Activated CD4-positive, alpha-beta T cell treated with anti-CD3 and anti-CD28 coated beads for 36 hours (primary cell): Measurements from ENCODE around the gene SIDT2. TPM values are rescaled to one million over a fixed set of nuclear protein-coding genes. Genes with fewer than 3 reads are reported as not detected.

Experiments
- ATAC-seq: fragments of 200-7000 bp; cut with Tn5 transposase; one replicate; pipeline ENCODE4 v1.10.0; 2021; ENCODE audit warnings: mild to moderate bottlenecking, moderate library complexity
- CTCF ChIA-PET: fragments of 350-600 bp; sonication (Branson Sonifier 250); formaldehyde crosslinking; loops from one replicate; lab custom pipeline; 2021; ENCODE audit warnings: antibody characterized with exemption; lab: Charles Lee
- POLR2A ChIA-PET: fragments of 350-600 bp; sonication (Branson Sonifier 250); formaldehyde crosslinking; loops from one replicate; lab custom pipeline; 2021; ENCODE audit warnings: antibody characterized with exemption, inconsistent platforms; lab: Charles Lee
- DNase-seq: peaks from one replicate; pipeline ENCODE4 v3.0.0-alpha.2; 2020
- H3K27ac Mint-ChIP-seq: one replicate; pipeline ENCODE4 v1.8.0; 2021; ENCODE audit warnings: mixed read lengths
- H3K27me3 Mint-ChIP-seq: one replicate; pipeline ENCODE4 v1.8.0; 2021; ENCODE audit warnings: mixed read lengths
- H3K36me3 Mint-ChIP-seq: one replicate; pipeline ENCODE4 v1.8.0; 2021; ENCODE audit warnings: low read depth, mixed read lengths
- H3K4me1 Mint-ChIP-seq: one replicate; pipeline ENCODE4 v1.8.0; 2021; ENCODE audit warnings: mixed read lengths
- H3K4me3 Mint-ChIP-seq: one replicate; pipeline ENCODE4 v1.8.0; 2021; ENCODE audit warnings: mild to moderate bottlenecking, moderate library complexity, mixed read lengths
- H3K9me3 Mint-ChIP-seq: one replicate; pipeline ENCODE4 v1.8.0; 2021; ENCODE audit warnings: low read depth, mixed read lengths
- intact Hi-C, 2 experiments: fragments of 100-400 bp; cut with DNase I in 1 of 2; cut with micrococcal nuclease in 1 of 2; formaldehyde crosslinking; loops; one replicate each; pipeline versions ENCODE4 v1.14.2 to v1.15.1; 2022 to 2024; cut with DNase I, micrococcal nuclease
- total RNA-seq, 2 experiments: library from RNA; stranded (reverse); gene quantifications; one replicate each; pipeline ENCODE4 v1.2.3, GENCODE V29; 2021

SIDT2 gene
- total RNA-seq, 2 experiments from 2014 or later, result 21.5 to 23.7 TPM

GRCh38 chr11:117223741-117224689, 45.5 kb downstream of the SIDT2 start:
- H3K36me3 Mint-ChIP-seq, result peaks cover 68% of the 10 kb centered on the region

GRCh38 chr11:117225553-117226170, 47.1 kb downstream of the SIDT2 start:
- ATAC-seq (no peak), DNase-seq (no peak)
- Mint-ChIP-seq H3K4me1 (peaks cover 30% of the 10 kb centered on the region), H3K27ac (no peak overlapping the region), H3K36me3 (peaks cover 67% of the 10 kb centered on the region), H3K4me3 (no peak overlapping the region), H3K27me3 (no peaks in the 10 kb centered on the region), H3K9me3 (no peaks in the 10 kb centered on the region)
- POLR2A ChIA-PET, result interaction anchor here (1.0 kb wide), 1 partner anchor 30 kb away, joined by 3 read pairs; no protein-coding TSS in a partner anchor
- intact Hi-C loops, result loop anchor here (1.0 to 5.0 kb wide), 7 partner anchors 44 to 493 kb away; partner anchors contain the start of genes APOA5 (in 1 of the 2), PAFAH1B2 (in 1 of the 2) and ZPR1 (in 1 of the 2)
- CTCF ChIA-PET, result interaction anchor here (0.6 to 4.3 kb wide), 17 partner anchors 8 to 1958 kb away, joined by 3 to 64 read pairs (median 4); partner anchors contain the start of genes APOA5 and SIDT2

More at GRCh38 chr11:117223741-117224689, 45.5 kb downstream of the SIDT2 start:
- ChIA-PET CTCF (interaction anchor here (0.6 to 1.3 kb wide), 5 partner anchors 13 to 134 kb away, joined by 3 to 4 read pairs (median 3); no protein-coding TSS in a partner anchor), POLR2A (no interaction called here)
- Mint-ChIP-seq H3K4me3 (no peak overlapping the region), H3K9me3 (no peaks in the 10 kb centered on the region), H3K4me1 (peaks cover 17% of the 10 kb centered on the region), H3K27me3 (no peaks in the 10 kb centered on the region), H3K27ac (no peak overlapping the region)
- intact Hi-C loops, result no loop called here
- ATAC-seq, result no peak
- no peak for DNase-seq

- intact Hi-C loops, result loop anchor here (1.0 to 5.0 kb wide), 7 partner anchors 45 to 494 kb away; partner anchors contain the start of genes APOA5 (in 1 of the 2), PAFAH1B2 (in 1 of the 2) and ZPR1 (in 1 of the 2)
- H3K9me3 Mint-ChIP-seq, result no peaks in the 10 kb centered on the region
- H3K27ac Mint-ChIP-seq, result peak overlapping the region; percentile 25
- H3K36me3 Mint-ChIP-seq, result peaks cover 68% of the 10 kb centered on the region
- POLR2A ChIA-PET, result interaction anchor here (1.0 kb wide), 3 partner anchors 31 to 52 kb away, joined by 3 to 5 read pairs (median 3); partner anchors contain the start of gene SIDT2
- DNase-seq, result peak; percentile 59
- CTCF ChIA-PET, result interaction anchor here (0.6 to 4.3 kb wide), 42 partner anchors 8 to 489 kb away, joined by 3 to 64 read pairs (median 3); partner anchors contain the start of genes APOA5, SIDT2 and TAGLN
- H3K4me1 Mint-ChIP-seq, result peaks cover 30% of the 10 kb centered on the region
- no peaks in the 10 kb centered on the region for H3K27me3 Mint-ChIP-seq
- H3K4me3 Mint-ChIP-seq, result no peak overlapping the region
- peak; percentile 52 for ATAC-seq
Observed at GRCh38 chr11:117226388-117227385, 48.1 kb downstream of the SIDT2 start.

- peak overlapping the region; percentile 76 for H3K27ac Mint-ChIP-seq
- peaks cover 60% of the 10 kb centered on the region for H3K36me3 Mint-ChIP-seq
- H3K4me3 Mint-ChIP-seq, result no peak overlapping the region
- ChIA-PET POLR2A (no interaction called here), CTCF (interaction anchor here (0.9 to 4.3 kb wide), 6 partner anchors 8 to 485 kb away, joined by 3 to 64 read pairs (median 6); partner anchors contain the start of genes APOA5 and SIDT2)
- DNase-seq, result no peak
- H3K27me3 Mint-ChIP-seq, result no peaks in the 10 kb centered on the region
- intact Hi-C loops, result loop anchor here in 1 of 2 experiments (5.0 kb wide), 1 partner anchor 436 kb away; the partner anchor contains the start of gene APOA5
- ATAC-seq, result no peak
- H3K4me1 Mint-ChIP-seq, result peaks cover 30% of the 10 kb centered on the region
- H3K9me3 Mint-ChIP-seq, result no peaks in the 10 kb centered on the region
Observed at GRCh38 chr11:117228091-117228490, 49.5 kb downstream of the SIDT2 start.

GRCh38 chr11:117229411-117229810, 50.9 kb downstream of the SIDT2 start:
- H3K4me3 Mint-ChIP-seq, result peak overlapping the region; percentile 87
- H3K36me3 Mint-ChIP-seq, result peaks cover 49% of the 10 kb centered on the region
- CTCF ChIA-PET, result interaction anchor here (0.6 to 2.6 kb wide), 7 partner anchors 47 to 443 kb away, joined by 3 to 30 read pairs (median 7); partner anchors contain the start of genes APOA5, PAFAH1B2, SIDT2 and ZPR1
- H3K27ac Mint-ChIP-seq, result peak overlapping the region; percentile 100
- DNase-seq, result no peak
- intact Hi-C loops, result loop anchor here in 1 of 2 experiments (5.0 kb wide), 1 partner anchor 437 kb away; the partner anchor contains the start of gene APOA5
- peaks cover 42% of the 10 kb centered on the region for H3K4me1 Mint-ChIP-seq
- H3K27me3 Mint-ChIP-seq, result no peaks in the 10 kb centered on the region
- ATAC-seq, result no peak
- no peaks in the 10 kb centered on the region for H3K9me3 Mint-ChIP-seq
- POLR2A ChIA-PET, result interaction anchor here (0.8 to 1.3 kb wide), 2 partner anchors 50 to 453 kb away, joined by 3 to 4 read pairs; partner anchors contain the start of gene SIDT2

- DNase-seq (no peak), ATAC-seq (peak; percentile 18)
- peaks cover 47% of the 10 kb centered on the region for H3K36me3 Mint-ChIP-seq
- H3K4me1 Mint-ChIP-seq, result peaks cover 42% of the 10 kb centered on the region
- no peaks in the 10 kb centered on the region for H3K9me3 Mint-ChIP-seq
- no peaks in the 10 kb centered on the region for H3K27me3 Mint-ChIP-seq
- ChIA-PET POLR2A (interaction anchor here (0.6 to 1.3 kb wide), 14 partner anchors 8 to 454 kb away, joined by 3 to 10 read pairs (median 3); partner anchors contain the start of genes APOA5, CEP164, PAFAH1B2 and SIDT2), CTCF (interaction anchor here (0.6 to 2.6 kb wide), 10 partner anchors 15 to 443 kb away, joined by 3 to 30 read pairs (median 4); partner anchors contain the start of genes APOA5, PAFAH1B2, SIDT2 and ZPR1)
- peak overlapping the region; percentile 87 for H3K4me3 Mint-ChIP-seq
- H3K27ac Mint-ChIP-seq, result peak overlapping the region; percentile 100
- intact Hi-C loops, result loop anchor here (1.0 to 10.0 kb wide), 13 partner anchors 52 to 1207 kb away; partner anchors contain the start of genes APOA5 (in 1 of the 2), BUD13 (in 1 of the 2), IL10RA (in 1 of the 2) and KMT2A (in 1 of the 2)
Observed at GRCh38 chr11:117229931-117230285, 51.4 kb downstream of the SIDT2 start.

GRCh38 chr11:117230286-117230961, 51.9 kb downstream of the SIDT2 start:
- Mint-ChIP-seq H3K4me1 (peaks cover 42% of the 10 kb centered on the region), H3K27me3 (no peaks in the 10 kb centered on the region), H3K36me3 (peaks cover 42% of the 10 kb centered on the region), H3K9me3 (no peaks in the 10 kb centered on the region), H3K27ac (peak overlapping the region; percentile 100), H3K4me3 (peak overlapping the region; percentile 87)
- intact Hi-C loops, result loop anchor here (1.0 to 10.0 kb wide), 12 partner anchors 52 to 1207 kb away; partner anchors contain the start of genes BUD13 (in 1 of the 2), IL10RA (in 1 of the 2), KMT2A (in 1 of the 2) and PAFAH1B2 (in 1 of the 2)
- ChIA-PET POLR2A (interaction anchor here (0.6 to 1.3 kb wide), 14 partner anchors 9 to 454 kb away, joined by 3 to 10 read pairs (median 3); partner anchors contain the start of genes APOA5, CEP164, PAFAH1B2 and SIDT2), CTCF (interaction anchor here (0.6 to 2.6 kb wide), 13 partner anchors 11 to 444 kb away, joined by 3 to 30 read pairs (median 4); partner anchors contain the start of genes APOA5, PAFAH1B2, SIDT2 and ZPR1)
- DNase-seq (peak; percentile 76), ATAC-seq (peak; percentile 60)

- peaks cover 42% of the 10 kb centered on the region for H3K4me1 Mint-ChIP-seq
- peak overlapping the region; percentile 100 for H3K27ac Mint-ChIP-seq
- H3K4me3 Mint-ChIP-seq, result peak overlapping the region; percentile 87
- intact Hi-C loops, result loop anchor here (1.0 to 10.0 kb wide), 12 partner anchors 53 to 1206 kb away; partner anchors contain the start of genes BUD13 (in 1 of the 2), IL10RA (in 1 of the 2), KMT2A (in 1 of the 2) and PAFAH1B2 (in 1 of the 2)
- POLR2A ChIA-PET, result interaction anchor here (1.0 to 1.6 kb wide), 7 partner anchors 53 to 444 kb away, joined by 3 to 10 read pairs (median 5); partner anchors contain the start of genes CEP164, PAFAH1B2 and SIDT2
- no peaks in the 10 kb centered on the region for H3K27me3 Mint-ChIP-seq
- peaks cover 37% of the 10 kb centered on the region for H3K36me3 Mint-ChIP-seq
- DNase-seq (peak; percentile 24), ATAC-seq (peak; percentile 10)
- H3K9me3 Mint-ChIP-seq, result no peaks in the 10 kb centered on the region
- CTCF ChIA-PET, result interaction anchor here (0.6 to 2.6 kb wide), 15 partner anchors 10 to 444 kb away, joined by 3 to 30 read pairs (median 4); partner anchors contain the start of genes APOA5, CEP164, PAFAH1B2 and SIDT2
Observed at GRCh38 chr11:117230999-117231841, 52.7 kb downstream of the SIDT2 start.
